Astrocyte (in vitro differentiated cells and primary cell): ENCODE results near the gene CACNA1F.

Experiments
- CTCF ChIP-seq: IDR thresholded peaks from 2 replicates; pipeline ENCODE4 v1.5.1; 2011; ENCODE audit warnings: low read depth, mild to moderate bottlenecking, inconsistent platforms, low read length, moderate library complexity; ENCODE audit not compliant: insufficient read depth
- EZH2 ChIP-seq: IDR thresholded peaks from 2 replicates; pipeline ENCODE4 v1.6.1; 2012; ENCODE audit warnings: mild to moderate bottlenecking, low read length, inconsistent platforms; ENCODE audit not compliant: insufficient read depth

DNA sequence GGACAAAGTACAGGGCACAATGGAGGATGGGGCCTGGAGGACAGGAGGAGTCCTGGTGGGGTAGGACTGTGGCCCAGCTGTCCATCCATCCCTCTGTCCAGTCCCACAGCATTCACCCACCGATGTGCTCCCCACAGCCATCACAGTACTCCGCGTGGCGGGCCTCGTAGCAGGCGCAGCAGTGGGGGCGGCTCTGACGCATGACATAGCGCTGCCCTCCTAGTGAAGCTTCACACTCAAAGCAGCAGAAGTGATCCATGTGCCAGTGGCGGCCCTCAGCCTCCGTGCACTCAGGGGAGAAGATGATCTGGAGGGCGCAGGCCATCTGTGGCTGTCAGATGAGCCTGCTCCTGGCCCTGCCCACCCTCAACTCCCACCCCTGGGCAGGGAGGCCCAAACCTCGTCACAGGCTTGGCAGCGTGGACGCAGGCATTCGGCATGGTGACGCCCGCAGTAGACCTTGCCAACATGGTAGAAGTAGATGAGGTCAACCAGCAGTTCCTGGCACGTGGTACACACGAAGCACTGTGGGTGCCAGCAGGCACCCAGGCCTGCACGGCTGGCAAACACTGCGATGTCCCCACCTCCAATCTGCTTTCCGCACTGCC lies 55.2 kb downstream of the CACNA1F start:
- TF ChIP-seq CTCF (no peak), EZH2 (no peak)
